GM21723 (cell line): ENCODE results near the gene LRRC27.

Experiments used
- ATAC-seq: cut with Tn5 transposase; IDR thresholded peaks from one replicate; pipeline ENCODE4 v1.9.1; 2021; ENCODE audit warnings: mild to moderate bottlenecking, moderate library complexity; ENCODE audit not compliant: unreplicated experiment

The LRRC27 gene

DNA sequence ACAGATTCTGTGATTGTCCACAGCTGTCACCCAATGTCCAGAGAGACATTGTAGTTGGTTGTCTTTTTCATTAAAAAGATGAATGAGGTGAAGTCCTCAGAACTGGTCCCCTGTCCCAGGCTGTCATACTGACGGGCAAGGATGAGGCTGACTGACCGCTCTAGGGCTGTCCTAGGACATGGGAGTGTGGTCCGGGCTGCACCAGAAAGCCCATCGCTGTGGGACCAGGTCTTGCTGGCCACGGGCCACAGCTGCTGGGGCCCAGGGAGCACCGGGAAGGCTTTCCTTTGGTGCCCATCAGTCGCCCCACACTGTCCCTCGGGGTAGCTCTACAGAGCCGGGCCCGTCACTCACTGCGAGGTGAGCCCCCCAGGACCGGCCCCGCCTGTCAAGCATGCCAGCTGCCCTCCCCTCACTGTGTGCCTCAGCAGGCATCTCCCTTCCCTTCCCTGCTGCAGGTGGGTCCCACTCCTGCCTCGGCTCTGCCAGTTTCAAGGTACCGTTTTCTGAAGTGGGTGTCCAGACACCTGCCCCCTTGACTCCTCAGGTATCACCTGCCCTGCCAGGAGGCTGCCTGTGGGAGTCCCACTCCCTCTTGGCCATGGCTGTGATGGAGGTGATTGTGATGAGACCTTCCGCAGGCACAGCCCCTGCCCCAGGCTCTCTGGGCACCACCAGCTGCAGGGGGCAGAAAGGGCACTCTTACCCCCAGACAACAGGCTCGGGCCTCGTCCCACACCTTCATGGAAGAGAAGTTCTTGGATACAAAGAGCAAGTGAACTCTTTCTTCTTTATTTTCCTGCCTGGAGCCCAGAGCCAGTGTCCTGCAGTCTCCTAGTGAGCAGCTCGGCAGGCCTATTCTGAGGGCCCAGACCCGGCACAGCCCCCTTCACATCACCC lies 21.7 kb downstream of the LRRC27 start:
- ATAC-seq, result no peak

DNA sequence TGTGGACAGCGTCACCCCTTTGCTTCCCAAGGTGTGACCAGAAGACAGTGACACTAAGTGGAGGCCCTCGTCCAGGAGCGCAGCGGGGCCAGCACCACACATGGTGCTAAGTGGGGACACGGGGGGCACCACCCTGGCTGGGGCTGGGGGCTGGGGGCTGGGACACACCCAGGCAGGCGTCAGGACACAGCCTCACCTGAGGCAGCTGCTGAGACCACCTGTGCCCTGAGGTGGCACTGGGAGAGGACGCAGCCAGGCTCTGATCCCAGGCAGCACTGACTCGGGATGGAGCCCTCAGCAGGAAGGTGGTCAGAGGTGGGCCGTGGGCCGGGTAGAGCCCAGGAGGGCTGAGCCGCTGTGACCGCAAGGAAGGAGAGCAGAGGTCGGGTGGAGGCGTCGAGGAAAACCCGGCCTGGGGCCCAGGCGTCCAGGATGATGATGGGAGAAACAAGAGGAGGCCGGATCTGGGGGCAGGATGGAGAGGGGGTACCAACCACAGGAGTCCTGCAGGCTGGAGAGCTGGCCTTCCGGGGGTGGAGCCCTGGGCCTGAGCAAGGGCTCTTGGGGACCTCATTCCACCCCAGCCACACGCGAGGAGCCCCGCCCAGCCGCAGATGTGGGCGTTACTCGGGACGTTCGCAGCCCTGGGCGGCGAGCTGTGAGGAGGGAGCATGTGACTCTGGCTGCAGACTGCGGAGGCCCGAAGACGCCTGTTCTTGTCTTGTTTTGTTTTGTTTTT lies 22.5 kb downstream of the LRRC27 start:
- ATAC-seq, result no peak

DNA sequence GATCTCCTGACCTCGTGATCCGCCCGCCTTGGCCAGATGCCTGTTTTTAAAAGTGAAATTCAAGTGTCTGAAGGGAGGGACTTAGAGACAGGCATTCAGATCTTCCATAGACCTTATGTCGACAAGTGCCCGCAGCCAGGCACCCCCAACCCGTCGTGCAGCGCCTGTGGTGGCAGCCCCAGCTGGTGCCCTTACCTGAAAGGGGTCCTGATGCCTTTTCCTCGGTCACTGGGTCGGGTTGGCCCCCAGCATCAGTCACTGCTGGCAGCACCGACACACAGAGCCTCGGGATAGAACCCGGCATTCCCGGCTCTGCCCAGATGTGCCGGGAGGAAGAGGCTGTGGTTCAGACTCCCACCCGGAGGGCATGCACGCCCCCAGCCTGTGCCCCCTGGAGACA lies 23.3 kb downstream of the LRRC27 start:
- no peak for ATAC-seq

DNA sequence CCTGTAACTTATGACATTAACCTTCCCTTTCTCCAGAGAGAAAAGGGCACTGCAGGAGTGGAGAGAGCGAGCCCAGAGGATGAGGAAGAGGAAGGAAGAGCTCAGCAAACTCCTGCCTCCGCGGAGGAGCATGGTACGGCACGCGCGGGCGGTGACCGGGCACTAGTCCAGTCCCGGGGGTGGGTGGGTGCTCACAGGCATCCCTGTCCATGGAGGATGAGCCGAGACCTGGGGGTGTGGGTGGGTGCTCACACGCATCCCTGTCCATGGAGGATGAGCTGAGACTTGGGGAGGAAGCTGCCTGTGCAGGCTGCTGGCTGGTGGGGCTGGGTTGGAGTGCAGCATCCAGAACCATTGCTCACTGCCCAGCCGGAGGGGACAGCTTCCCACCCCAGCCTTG lies 23.8 kb downstream of the LRRC27 start:
- no peak for ATAC-seq

DNA sequence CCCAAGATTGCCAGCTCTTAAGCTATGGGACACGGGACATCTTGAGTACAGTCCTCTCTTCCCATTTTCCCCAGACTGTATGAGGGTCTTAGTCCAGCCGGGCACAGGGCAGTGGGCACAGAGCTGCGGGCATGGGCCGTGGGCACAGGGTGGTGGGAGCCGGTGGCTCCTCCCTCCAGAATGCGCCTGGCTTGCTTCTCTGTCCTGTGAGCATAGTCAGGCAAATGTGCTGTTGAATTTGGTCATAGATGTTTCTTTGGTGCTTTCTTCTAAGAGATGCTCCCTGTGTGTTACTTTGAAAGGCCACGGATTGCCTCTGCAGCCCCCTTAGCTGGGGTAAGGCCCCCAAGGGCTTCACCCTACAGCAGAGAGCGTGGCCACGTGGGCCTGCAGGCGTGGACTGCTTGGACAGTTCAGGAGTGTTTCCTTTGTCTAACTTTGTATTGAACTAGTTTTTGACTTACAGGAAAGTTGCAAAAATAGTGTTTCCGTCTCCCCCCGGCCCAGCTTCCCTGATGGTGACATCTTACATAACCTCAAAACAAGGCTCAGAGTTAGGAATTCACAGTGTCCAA lies 24.7 kb downstream of the LRRC27 start:
- ATAC-seq, result no peak

DNA sequence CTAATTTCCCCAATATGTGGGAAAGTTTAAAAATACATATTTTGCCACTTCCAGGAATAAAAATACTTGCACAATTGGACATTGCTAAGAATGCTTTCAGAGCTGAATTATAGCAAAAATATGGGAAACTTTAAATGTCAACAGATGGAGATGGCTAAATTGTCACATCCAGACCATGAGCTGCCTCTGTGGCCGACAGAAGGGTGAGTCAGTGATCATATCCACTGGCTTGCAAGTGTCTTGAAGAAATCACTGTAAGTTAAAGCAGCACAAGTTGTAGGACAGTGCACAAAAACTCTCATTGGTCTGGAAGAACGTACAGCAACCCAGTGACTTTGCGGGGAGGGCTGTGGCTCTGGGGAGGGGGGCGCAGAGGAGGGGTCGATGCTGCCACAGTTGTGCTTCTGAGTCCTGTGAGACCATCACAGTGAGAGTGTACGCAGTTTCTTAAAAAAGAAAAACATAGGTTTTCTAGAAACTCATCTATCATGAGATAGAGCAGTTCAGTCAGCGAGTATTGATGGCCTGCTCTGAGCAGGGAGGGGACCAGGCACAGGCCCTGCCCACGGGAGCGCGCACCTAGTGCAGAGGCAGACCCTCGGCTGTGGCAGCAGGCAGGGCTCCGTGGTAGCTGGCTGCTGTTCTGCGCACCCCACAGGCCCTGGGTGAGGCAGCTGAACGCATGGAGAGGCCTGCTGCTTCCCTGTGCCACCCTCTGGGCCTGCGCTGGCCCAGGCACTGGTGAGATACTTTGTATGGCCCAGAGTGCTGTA lies 25.5 kb downstream of the LRRC27 start:
- no peak for ATAC-seq

DNA sequence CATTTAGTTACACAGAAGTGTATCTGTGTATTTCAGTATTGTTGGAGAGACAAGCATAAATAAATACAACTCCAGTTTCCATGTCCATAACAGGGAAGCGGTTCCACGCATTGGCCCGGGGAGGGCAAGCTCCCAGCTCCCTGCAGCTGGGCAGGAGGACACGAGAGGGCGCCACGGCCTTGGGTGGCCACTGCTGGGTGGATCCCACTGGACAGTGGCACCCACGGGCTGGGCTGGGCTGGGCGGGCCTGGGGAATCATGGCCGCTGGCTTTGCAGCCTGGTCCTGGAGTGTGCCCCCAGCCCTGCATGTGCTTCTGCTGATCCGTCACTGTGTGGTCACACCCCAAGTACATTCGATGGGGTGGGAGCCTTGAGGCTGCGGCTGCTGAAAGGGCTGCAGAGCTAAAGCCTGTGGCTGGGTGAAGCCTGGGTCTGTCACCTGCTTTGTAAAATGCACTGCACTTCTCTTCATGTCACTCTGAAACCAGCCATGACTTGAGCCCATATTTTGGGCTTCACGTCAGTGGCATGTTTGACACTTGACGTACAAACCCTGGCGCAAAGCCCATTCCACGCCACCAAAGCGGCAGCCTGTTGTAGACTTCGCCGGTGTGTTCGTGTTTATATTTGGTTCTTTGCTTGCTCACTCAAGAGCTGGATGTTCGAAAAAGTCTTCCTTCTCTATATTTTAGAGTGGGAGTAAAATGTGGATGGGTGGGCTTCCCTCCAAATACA lies 27.5 kb downstream of the LRRC27 start:
- ATAC-seq, result no peak

DNA sequence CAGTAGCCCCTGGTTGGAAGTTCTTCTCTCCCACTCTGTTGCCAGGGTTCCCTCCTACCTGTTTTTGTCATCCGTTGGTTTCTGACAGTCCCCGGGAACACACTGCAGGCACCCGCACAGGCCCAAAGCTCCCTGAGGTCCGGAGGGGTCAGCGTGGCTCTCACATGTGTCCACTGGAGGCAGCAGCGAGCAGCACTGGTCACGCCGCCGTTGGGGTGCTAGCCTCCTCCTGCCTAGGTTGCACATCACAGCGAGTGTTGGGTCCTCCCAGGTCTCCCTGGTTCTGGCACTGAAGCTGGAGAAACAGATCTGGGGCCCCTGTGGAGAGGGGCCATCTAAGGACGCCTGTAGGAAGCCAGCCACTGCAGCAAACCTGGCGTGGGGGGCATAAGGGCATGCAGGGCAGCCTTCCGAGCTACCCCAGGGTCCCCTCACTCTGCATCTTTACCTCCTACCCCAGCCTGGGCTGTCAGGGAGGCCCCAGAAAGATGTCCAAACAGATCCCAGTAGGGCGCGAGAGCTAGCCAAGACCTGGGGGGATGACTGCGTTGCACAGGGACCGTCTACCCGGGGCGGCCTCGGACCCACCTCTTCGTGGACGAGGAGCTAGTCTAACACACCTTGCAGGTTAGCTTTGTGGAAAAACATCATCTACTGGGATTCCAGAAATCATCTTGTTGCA lies 28.9 kb downstream of the LRRC27 start:
- ATAC-seq, result no peak

DNA sequence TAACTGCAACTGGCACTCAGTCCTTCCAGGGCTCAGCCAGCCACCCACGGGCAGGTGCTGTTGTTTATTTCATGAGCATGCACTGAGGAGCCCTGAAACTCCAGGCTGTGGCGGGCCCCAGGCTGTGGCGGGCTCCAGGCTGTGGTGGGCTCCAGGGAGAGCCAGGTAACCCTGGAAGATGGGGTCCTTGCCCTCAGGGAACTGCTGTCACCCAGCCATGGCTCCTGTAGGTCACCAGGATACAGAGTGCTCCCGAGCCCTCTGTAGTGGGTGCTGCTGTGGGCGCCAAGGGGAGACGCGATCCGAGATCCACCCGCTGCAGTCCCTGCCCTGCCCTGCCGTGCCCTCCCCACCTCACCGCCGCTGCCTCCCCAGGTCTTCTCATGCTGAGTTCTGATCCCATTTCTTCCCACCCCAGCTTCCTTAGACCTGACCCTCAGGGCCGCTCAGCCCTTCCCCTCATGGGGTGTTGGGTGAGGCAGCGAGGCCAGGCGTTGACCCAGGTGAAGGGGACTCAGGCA lies 29.6 kb downstream of the LRRC27 start:
- ATAC-seq, result no peak

DNA sequence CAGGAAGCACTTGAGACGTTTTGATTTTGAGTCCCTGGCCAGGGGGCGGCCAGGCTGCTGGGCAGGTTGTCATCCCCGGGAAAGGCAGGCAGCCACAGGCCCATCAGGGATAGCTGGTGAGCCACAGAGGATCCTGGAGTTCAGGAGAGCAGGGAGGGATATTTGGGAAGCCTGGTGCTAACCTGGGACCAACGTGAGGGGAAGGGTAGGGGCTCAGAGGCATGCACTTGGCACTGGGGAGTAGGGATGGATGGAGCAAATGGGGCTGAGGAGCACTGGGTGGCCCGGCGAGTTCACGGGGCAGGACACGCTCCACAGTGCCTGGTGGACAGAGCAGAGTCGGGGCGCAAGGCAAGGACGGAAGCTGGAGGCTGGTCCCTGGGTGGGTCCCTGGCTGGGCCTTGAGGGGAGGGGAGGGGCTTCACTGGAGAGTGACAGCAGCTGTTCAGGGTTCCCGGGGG lies 30.2 kb downstream of the LRRC27 start:
- ATAC-seq, result no peak

DNA sequence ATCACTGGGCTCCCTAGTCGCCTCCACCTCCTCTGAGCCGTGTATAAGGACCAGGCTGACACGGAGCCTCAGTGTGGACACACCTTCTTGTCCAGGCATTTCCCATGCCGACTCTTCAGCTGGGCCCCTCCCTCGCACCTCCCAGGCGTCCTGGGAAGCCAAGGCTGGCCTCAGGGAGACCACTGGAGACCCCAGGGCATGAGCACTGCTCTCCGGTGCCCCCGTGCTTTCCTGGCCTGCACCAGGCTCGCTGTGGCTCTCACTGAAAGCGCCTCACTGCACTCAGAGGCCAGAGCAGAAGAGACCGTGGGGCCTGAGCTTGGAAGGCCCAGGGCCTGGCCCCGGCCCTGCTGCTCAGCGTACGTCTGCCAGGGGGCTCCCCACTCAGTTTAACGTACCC lies 31.4 kb downstream of the LRRC27 start:
- ATAC-seq, result no peak

DNA sequence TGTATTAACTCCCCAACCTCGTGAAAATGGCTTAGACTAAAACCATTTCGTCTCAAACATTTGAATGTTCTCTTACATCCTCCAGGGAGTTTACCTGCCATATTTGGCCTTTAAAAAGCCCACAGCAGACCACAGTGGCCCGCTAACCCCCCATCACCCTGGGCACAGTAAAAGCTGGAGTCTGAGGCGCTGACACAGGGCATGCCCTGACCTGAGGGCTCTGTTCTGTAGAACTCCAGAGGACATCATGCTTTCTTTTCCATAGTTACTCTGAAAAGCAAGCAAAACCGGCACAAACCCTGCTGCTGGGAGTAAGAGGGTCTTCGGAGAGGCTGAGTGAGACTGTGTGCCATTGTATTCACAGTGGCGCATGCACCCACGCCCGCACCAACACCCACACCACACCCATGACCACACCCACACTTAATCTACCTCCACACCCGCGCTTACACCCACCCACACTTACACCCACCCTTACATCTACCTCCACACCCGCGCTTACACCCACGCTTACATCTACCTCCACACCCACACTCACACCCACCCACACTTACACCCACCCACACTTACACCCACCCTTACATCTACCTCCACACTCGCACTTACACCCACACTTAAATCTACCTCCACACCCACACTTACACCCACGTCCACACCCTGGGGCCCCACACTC lies 32.1 kb downstream of the LRRC27 start:
- no peak for ATAC-seq

DNA sequence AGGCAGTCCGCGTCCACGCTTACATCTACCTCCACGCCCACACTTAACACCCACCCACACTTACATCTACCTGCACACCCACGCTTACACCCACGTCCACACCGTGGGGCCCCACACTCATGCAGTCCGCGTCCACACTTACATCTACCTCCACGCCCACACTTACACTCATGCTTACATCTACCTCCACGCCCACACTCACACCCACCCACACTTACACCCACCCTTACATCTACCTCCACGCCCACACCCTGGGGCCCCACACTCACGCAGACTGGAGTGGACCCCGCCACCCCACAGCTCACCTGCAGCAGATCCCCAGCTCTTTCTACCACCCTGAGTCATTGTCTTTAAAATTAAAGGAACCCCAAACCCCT lies 32.6 kb downstream of the LRRC27 start:
- no peak for ATAC-seq

DNA sequence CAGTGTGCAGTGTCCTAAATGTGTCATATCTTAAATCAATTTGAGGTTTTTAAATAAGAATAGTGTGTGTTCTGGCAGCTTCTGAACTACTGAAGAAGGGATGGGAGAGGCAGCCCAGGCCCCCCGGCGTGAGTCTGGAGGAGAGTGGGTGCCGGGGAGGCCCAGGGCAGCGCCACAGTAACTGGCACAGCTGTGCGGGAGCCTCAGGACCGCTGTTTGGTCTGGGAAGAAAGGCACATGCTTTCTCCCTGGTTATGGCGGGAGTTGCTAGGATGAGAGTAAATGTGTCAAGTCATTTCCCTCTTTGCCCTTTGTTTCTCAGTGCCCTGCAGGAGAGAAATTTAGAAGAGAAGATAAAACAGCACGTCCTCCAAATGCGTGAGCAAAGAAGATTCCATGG lies 33.1 kb downstream of the LRRC27 start:
- no peak for ATAC-seq

DNA sequence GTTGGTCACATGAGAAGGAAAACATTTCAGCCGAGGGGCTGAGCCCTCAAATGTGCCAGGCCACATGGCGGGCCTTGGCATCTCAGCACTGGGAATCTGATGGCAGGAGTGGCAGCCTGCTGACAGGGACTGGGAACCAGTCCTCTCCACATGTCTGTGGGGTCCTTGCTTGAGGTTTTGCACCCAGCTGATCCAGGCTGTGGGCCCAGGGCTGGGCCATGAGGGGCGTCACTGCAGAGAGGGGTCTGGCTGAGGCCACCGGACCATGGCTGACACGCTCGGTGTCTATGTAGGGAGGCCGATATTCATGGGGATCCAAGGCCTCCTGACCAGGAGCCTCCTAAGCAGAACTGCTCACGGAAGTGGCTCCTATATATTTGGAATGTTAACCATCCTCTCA lies 34.0 kb downstream of the LRRC27 start:
- ATAC-seq, result no peak

DNA sequence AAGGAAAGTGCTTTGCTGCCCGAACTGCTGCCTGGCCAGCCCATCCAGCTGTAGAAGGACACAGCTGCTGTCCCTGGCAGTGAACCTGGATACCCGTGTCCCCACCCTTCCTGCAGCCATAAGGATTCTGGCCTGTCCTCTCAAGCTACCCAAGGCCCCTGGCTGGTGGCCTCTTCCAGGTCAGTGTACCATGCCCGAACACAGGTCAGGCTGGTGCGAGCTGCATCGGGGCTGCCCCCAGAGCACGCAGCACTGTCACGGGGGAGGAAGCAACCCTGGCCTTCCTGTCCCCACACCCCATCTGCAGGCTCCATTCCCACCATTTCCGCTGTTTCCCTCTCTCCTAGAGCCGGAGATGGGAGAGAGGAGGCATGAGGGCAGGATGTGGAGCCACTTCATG lies 34.5 kb downstream of the LRRC27 start:
- no peak for ATAC-seq

DNA sequence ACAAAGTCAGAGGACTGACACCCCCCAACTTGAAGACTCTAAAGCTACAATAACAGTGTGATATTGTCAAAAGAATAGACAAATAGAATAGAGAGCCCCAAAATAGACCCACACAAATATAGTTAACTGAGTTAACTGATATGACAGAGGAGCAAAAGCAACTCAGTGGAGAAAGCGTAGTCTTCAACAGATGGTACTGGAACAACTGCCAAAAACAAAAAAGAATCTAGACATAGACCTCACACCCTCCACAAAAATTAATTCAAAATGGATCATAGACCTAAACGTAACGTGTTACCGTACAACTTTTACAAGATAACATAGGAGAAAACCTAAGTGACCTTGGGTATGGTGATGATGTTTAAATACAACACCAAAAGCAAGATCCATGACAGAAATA lies 36.4 kb downstream of the LRRC27 start:
- ATAC-seq, result no peak

DNA sequence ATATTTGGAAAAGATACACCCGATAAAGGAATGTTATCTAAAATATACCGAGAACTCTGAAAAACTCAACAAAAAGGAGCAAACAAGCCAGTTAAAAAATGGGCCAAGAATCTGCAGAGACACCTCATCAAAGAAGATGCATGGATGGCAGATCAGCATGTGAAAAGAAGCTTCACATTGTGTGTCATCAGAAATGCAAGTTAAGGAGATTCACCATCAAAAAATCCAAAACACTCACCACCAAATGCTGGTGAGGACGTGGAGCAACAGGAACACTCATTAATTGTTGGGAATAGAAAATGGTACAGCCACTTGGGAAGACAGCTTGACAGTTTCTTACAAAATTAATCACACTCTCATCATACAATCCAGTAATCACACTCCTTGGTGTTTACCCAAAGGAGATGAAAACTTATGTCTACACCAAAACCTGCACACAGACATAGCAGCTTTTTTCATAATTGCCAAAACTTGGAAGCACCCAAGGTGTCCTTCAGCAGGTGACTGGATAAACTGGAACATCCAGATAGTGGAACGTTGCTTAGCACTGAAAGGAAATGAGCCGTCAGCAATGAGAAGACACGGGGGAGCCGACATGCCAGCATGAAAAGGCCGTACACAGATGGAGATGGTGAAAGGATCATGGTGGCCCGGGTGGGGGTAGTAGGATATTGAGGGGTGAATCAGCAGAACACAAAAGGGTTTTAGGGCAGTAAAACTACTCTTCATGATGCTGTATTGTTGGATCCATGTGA lies 37.1 kb downstream of the LRRC27 start:
- ATAC-seq, result no peak
